ENCODE measurements around the gene DCP1B. TPM values are rescaled to one million over a fixed set of nuclear protein-coding genes. Genes with fewer than 3 reads are reported as not detected.

DCP1B gene
- total RNA-seq, 2 experiments from 2014 or later, result 20.7 to 21.4 TPM

DNA sequence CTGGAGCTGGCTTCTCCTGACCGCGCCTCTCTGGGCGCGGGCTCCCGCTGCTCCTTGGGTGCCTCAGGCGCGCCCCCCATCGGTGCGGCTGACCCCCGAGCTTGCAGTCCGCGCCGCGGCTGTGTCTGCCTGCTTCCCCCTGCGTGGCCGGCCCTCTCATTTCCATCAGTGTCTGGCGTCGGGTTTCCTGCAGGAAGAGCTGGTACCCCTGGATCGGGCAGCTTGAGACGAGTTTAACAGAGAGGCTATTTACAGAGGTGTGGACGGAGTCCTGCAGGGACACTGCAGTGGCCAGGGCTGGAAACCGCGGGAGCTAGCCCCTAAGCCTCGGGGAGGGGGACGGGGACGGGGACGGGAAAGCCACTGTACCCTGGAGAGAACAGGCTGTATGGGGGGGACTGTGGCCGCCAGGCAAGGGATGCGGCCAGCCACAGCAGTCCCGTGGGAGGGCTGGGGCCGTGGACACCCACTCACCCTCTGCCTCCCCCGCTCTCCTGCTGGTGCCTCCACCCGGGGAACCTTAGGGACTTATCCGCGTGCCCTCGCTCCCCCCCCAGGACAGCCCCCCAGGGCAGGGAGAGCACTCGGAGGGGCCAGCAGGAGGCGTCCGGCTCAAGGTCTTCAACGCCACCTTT lies 82.1 kb downstream of the DCP1B start:
- no peaks in the 10 kb centered on the region for H3K9me3 Mint-ChIP-seq
- H3K27ac Mint-ChIP-seq, result no peak overlapping the region
- H3K4me3 Mint-ChIP-seq, result no peak overlapping the region
- POLR2A ChIA-PET, result no interaction called here
- ATAC-seq (ENCODE audit: low read depth) (no peak), DNase-seq (no peak)
- peaks cover 13% of the 10 kb centered on the region for H3K27me3 Mint-ChIP-seq
- peaks cover 25% of the 10 kb centered on the region for H3K4me1 Mint-ChIP-seq
- H3K36me3 Mint-ChIP-seq, result no peaks in the 10 kb centered on the region

DNA sequence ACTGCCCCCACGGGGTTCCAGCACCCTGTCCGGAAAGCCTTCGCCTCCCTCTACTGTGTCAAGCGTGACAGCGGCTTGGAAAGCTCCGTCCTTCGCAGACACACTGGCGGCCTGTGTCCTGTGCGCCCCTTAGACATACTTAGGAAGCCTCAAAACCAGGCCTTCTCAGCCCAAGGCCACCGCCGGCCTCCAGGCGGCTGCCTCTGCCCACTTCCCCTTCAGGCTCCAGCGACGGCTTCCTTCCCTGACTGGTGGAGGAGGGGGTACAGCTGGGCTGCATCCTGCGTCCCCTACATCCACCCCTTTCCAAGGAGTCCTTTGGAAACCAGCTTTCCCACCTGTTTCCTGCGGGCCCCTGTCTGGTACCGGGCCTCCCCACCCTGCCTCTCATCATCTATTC lies 83.3 kb downstream of the DCP1B start:
- ATAC-seq (ENCODE audit: low read depth), result peak; percentile 29
- no peak for DNase-seq
- POLR2A ChIA-PET, result no interaction called here
- no peak overlapping the region for H3K27ac Mint-ChIP-seq
- H3K4me1 Mint-ChIP-seq, result peaks cover 30% of the 10 kb centered on the region
- H3K36me3 Mint-ChIP-seq, result no peaks in the 10 kb centered on the region
- no peaks in the 10 kb centered on the region for H3K9me3 Mint-ChIP-seq
- no peak overlapping the region for H3K4me3 Mint-ChIP-seq
- H3K27me3 Mint-ChIP-seq, result peaks cover 19% of the 10 kb centered on the region

DNA sequence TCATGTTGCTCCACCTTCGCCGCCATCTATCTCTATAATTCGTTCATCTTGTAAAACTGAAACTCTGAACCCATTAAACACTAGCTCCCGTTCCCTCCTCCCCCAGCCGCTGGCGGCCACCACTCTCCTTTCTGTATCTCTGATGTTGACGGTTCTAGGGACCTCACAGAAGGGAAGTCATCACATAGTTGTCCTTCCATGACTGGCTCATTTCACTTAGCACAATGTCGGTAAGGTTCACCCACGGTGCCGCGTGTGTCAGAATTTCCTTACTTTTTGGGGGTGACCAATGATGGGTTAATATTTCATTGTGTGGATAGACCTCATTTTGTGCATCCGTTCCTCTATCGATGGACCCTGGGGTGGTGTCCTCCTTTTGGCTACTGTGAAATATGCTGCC lies 83.8 kb downstream of the DCP1B start:
- Mint-ChIP-seq H3K27ac (no peak overlapping the region), H3K9me3 (no peaks in the 10 kb centered on the region), H3K4me3 (no peak overlapping the region), H3K27me3 (peaks cover 19% of the 10 kb centered on the region), H3K4me1 (peaks cover 32% of the 10 kb centered on the region), H3K36me3 (peaks cover 2% of the 10 kb centered on the region)
- ATAC-seq (ENCODE audit: low read depth), result no peak
- POLR2A ChIA-PET, result no interaction called here
- DNase-seq, result no peak

DNA sequence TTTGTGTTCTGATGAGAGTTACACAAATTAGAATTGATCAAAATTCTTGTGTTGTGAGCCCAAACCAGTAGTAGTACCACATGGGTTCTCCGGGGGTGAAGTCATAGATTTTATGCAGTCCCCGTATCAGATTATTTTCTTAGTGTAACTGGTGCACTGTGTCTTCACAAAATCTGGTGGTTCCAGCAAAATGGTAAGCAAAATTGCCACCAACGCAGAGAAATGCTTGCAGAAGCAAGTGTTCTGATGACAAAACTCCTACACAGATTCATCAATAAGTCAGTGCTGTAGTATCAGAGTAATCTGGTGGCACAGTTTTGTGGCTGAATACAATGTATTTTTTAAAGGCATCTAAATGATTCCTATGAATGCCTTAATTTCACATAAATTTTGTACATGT lies 84.5 kb downstream of the DCP1B start:
- Mint-ChIP-seq H3K9me3 (no peaks in the 10 kb centered on the region), H3K27ac (no peak overlapping the region), H3K4me3 (no peak overlapping the region), H3K27me3 (peaks cover 19% of the 10 kb centered on the region), H3K4me1 (peaks cover 31% of the 10 kb centered on the region), H3K36me3 (peaks cover 2% of the 10 kb centered on the region)
- POLR2A ChIA-PET, result no interaction called here
- ATAC-seq (ENCODE audit: low read depth) (no peak), DNase-seq (no peak)

DNA sequence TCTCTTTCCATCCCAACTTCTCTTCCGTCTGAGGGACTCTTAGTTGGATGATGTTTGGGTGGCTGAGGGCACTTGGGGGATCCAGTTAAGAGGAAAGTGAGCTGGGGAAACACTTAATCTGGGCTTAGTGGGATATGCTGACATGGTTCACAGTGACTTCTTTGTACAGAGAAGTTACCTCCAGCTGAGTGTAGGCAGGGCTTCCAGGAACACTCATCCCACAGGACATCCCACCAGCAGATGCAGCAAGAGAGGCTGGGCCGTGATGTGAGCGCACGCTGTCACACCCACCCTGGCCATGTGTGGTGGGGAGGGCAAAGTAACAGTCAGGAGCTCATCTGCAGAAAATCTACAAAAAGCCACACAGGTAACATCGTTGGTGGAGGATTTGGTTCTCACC lies 85.0 kb downstream of the DCP1B start:
- POLR2A ChIA-PET, result no interaction called here
- ATAC-seq (ENCODE audit: low read depth) (no peak), DNase-seq (no peak)
- no peaks in the 10 kb centered on the region for H3K9me3 Mint-ChIP-seq
- H3K4me3 Mint-ChIP-seq, result no peak overlapping the region
- H3K27ac Mint-ChIP-seq, result peak overlapping the region; percentile 17
- peaks cover 19% of the 10 kb centered on the region for H3K27me3 Mint-ChIP-seq
- peaks cover 27% of the 10 kb centered on the region for H3K4me1 Mint-ChIP-seq
- peaks cover 2% of the 10 kb centered on the region for H3K36me3 Mint-ChIP-seq

DNA sequence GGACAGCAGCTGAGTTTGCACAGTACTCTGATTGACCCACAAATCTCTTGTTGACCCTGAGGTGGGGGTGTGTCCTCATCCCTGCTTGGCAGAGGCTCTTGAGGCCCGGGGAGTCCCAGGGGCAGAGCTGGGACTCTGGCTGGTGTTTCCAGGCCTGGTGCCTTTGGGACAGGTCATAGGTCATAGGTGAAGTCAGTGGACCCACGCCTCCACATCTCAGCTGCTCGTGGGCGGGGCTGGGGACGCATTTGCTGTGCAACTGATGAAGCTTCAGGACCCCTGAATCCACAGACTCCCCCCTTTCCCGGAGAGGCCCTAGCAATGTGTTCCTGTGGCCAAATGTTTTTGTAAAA lies 85.4 kb downstream of the DCP1B start:
- H3K27me3 Mint-ChIP-seq, result peaks cover 19% of the 10 kb centered on the region
- DNase-seq, result no peak
- no peak overlapping the region for H3K27ac Mint-ChIP-seq
- H3K4me1 Mint-ChIP-seq, result peaks cover 25% of the 10 kb centered on the region
- POLR2A ChIA-PET, result no interaction called here
- no peaks in the 10 kb centered on the region for H3K9me3 Mint-ChIP-seq
- ATAC-seq (ENCODE audit: low read depth), result no peak
- no peak overlapping the region for H3K4me3 Mint-ChIP-seq
- peaks cover 2% of the 10 kb centered on the region for H3K36me3 Mint-ChIP-seq

DNA sequence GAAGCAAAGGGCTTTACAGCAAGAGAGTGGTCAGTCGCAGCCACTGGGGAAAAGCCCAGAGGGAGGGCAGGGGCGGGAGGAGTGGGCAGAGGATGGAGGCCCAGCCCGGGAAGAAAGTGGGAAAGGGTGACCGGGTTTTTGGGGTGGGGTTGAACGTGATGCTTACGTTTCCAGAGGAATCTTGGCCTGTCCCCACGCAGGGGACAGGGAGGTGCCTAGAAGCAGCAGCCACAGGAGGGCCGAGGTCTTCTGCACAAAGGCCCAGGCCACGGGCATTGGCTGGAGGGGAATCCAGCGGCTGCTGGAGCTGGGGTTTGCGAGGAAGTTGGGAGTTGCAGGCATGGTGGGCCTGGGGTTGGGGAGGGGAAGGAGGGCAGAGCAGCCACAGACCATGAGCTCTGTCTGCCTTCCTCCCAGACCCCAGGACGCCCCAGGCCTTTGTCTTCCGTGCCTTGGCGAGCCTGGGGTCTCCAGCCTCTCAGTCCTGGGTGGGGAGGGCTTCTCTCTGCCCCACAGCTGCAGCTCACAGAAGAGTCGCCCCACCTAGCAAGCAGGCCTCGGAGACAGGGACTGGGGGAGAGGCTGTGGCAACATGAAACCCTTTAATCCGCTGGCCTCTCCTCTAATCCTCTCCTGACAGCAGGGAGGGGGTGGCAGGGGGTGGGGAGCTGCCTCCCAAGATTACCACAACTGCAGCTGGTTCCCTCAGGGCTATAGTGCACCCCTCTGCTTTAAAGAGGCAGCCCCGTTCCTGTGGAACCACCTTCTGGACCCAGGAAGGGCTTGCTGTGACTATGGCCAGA lies 86.0 kb downstream of the DCP1B start, which contains the start of gene CACNA2D4:
Gene CACNA2D4 (minus strand): TSS at position 572 of the 803 bp plus-strand sequence. CDS start 179 bp downstream, at position 393.
- DNase-seq (no peak), ATAC-seq (ENCODE audit: low read depth) (no peak)
- peak within 1 kb of the TSS; percentile 17 for H3K27ac Mint-ChIP-seq
- H3K36me3 Mint-ChIP-seq, result peaks cover 2% of the 10 kb centered on the region
- H3K4me3 Mint-ChIP-seq, result no peak within 1 kb of the TSS
- peaks cover 25% of the 10 kb centered on the region for H3K4me1 Mint-ChIP-seq
- POLR2A ChIA-PET, result no interaction called here
- no peaks in the 10 kb centered on the region for H3K9me3 Mint-ChIP-seq
- peaks cover 19% of the 10 kb centered on the region for H3K27me3 Mint-ChIP-seq

DNA sequence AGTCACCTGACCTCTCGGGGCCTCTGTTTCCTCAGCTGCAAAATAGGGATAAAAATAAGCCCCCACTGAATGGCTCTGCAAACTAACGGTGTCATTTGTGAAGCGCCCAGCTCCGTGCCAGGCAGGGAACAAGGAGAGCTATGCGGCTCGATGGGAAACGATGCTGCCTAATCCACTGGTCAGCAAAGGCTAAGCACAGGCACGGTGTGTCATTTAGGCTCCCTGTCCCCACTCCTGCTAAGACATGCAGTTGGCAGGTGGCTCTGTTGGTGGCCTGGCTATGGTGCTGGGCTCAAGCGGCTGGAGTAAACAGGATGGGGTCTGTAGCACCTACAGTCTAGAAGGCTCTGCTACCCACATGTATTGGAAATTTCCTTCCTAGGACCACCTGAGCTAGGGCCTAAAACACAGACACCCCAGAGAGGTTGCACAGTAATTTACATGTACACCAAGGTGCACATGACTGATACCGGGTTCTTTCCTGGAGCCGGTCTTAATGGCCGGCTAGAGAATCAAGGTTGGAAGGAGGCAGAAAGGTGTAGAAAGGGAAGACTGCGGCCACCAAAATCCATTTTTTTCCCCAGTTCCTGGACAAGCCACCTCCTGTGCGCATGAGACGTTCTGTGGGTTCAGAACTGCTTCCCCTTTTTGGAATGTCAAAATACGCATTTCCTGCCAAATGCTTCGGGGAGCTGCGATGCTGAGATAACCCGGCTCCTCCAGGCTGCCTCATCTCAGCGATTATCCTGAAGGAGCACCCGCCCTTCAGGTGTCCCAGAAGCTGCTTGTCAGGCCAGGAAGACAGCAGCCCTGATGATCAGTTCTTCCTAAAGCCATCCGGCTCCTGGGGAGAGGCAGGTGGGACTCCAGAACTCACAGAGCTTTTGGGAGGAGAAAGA lies 86.8 kb downstream of the DCP1B start:
- peaks cover 19% of the 10 kb centered on the region for H3K27me3 Mint-ChIP-seq
- POLR2A ChIA-PET, result no interaction called here

DNA sequence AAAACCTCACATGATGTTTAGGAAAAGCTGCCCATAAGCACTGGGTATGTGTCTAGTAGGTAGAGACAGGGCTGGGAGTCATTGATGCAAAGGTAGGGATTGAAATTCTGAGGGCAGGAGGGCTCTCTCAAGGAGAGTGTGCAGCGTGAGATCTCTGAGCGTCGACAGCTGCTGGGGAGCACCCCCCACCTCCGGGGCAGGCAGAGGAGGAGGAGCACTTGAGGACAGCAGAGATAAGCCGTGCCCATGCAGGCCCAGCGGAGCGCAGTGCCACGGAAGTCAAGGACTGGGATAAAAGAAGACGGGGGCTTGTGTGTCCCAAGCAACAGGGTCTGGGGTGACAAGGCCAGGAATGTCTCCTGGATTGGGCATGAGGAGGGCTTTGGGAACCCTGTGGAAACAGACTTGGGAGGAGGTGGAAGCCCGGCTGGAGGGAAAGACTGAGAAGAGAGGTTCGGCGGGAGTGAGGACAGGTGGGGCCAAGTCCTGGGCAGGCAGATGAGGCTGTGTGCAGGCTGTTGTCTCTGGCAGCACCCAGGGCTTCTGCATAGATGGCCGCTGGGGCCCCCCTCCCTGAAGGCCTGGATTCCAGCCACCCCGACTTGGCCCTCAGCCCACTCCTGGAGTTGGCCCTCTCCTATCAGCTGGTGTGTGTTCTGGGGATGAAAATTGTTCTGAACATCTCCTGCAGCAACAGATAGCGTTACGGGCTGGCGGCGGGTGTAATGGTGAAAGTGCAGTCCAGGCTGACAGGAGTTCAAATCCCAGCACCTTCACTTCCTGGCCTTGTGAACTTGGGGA lies 87.7 kb downstream of the DCP1B start:
- H3K27me3 Mint-ChIP-seq, result peaks cover 19% of the 10 kb centered on the region
- H3K4me1 Mint-ChIP-seq, result peaks cover 25% of the 10 kb centered on the region
- ATAC-seq (ENCODE audit: low read depth) (no peak), DNase-seq (peak; percentile 27)
- POLR2A ChIA-PET, result interaction anchor here (0.9 to 1.1 kb wide), 3 partner anchors 14 to 255 kb away, joined by 3 to 7 read pairs (median 3); no protein-coding TSS in a partner anchor
- H3K9me3 Mint-ChIP-seq, result no peaks in the 10 kb centered on the region
- H3K36me3 Mint-ChIP-seq, result peaks cover 2% of the 10 kb centered on the region
- peak overlapping the region; percentile 82 for H3K4me3 Mint-ChIP-seq
- peak overlapping the region; percentile 94 for H3K27ac Mint-ChIP-seq

More for the DNA sequence above, 86.8 kb downstream of the DCP1B start:
- H3K9me3 Mint-ChIP-seq, result no peaks in the 10 kb centered on the region
- ATAC-seq (ENCODE audit: low read depth), result no peak
- H3K4me3 Mint-ChIP-seq, result no peak overlapping the region
- H3K27ac Mint-ChIP-seq, result no peak overlapping the region
- peaks cover 25% of the 10 kb centered on the region for H3K4me1 Mint-ChIP-seq
- DNase-seq, result no peak
- H3K36me3 Mint-ChIP-seq, result peaks cover 2% of the 10 kb centered on the region

DNA sequence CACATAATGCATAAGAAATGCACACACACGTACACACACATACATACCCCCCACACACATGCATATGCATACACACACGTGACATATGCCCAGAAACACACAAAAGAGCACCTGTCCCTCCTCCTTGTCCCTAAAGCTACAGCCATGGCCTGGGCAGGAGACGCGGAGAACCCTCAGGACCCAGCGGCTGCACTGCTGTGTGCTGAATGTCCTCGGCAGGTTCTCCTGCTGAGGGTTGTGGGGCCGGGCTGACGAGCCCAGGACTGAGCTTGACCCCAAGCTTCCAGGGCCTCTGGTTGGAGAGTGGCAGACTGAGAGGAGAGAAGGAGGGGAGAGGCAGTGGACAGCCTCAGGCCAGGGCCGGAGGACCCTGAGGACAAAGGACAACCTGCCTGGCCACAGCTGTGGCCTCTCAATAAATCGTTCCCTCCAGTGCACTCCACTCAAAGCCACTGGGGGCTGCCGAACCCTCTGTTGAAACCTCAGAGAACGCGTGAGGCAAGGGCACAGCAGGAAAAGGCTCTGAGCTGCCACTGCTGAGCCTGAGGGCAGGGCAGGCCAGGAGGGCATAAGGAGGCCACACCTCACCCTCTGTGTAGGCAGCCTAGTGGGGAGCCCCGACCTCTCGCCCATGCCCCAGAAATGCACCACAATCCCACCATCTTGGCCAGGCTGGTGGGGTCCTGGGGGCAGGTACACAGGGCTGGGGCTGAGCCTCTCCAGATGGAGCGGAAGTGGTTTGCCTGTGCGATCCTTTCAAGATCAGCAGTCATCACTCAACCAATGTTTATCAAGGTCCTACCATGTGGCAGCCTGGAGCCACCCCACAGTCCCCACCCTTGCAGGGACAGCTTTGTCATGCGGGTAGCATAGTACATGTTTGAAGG lies 88.9 kb downstream of the DCP1B start:
- DNase-seq (peak; percentile 71), ATAC-seq (ENCODE audit: low read depth) (peak; percentile 95)
- peaks cover 2% of the 10 kb centered on the region for H3K36me3 Mint-ChIP-seq
- H3K4me1 Mint-ChIP-seq, result peaks cover 16% of the 10 kb centered on the region
- POLR2A ChIA-PET, result interaction anchor here (0.9 to 1.1 kb wide), 3 partner anchors 15 to 253 kb away, joined by 3 to 7 read pairs (median 3); no protein-coding TSS in a partner anchor
- H3K4me3 Mint-ChIP-seq, result peak overlapping the region; percentile 82
- H3K27me3 Mint-ChIP-seq, result peaks cover 11% of the 10 kb centered on the region
- H3K27ac Mint-ChIP-seq, result peak overlapping the region; percentile 94
- H3K9me3 Mint-ChIP-seq, result no peaks in the 10 kb centered on the region

DNA sequence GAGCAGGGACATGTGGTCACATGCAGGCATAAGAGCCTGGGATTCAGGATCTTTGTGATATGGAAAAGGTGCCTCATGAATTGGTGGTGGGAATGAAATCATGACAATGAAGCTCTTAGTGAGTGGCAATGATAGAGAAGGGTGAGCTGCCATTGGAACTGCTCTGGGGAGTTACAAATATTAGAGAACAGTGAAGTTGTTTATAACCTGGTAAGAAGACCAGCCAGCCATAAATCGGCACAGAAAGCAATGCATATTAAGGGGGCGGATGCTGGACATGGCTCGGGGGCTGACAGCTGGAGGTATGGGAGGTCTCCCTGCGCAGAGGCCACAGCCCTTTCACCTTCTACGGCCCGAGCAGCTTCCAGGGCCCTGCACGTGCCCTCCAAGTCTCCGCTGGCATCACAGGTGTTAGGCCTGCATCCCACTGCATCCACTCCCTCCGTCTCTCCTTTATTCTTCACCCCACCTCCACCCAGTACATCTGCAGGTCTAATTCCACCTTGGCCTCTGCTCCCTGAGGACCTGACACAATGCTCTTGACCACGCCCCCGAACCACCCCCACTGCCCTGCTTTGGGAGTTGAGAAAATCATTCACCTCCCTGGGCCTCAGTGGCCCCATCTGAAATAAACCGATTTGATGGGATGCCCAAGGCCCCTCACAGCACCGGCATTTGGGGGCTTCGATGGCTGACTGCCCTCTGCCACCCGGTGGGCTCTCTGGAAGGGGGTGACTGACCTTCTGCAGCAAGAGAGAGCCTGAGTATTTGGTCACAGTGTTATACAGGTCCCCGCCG lies 89.9 kb downstream of the DCP1B start:
- Mint-ChIP-seq H3K9me3 (no peaks in the 10 kb centered on the region), H3K27me3 (peaks cover 10% of the 10 kb centered on the region), H3K4me1 (peaks cover 15% of the 10 kb centered on the region), H3K36me3 (peaks cover 2% of the 10 kb centered on the region), H3K27ac (peak overlapping the region; percentile 94), H3K4me3 (no peak overlapping the region)
- no peak for ATAC-seq (ENCODE audit: low read depth)
- POLR2A ChIA-PET, result no interaction called here
- no peak for DNase-seq
